GM12864 (cell line): ENCODE results near the gene CPZ.

Experiments
- DNase-seq: peaks from one replicate; pipeline ENCODE4 v3.0.0-alpha.2; 2011; ENCODE audit warnings: low read depth
- H3K4me3 ChIP-seq: 2 replicates; pipeline ENCODE4 v1.5.1; 2011; ENCODE audit warnings: mild to moderate bottlenecking, low read depth, low read length, control low read depth
- TF ChIP-seq, protein P1 (sequence below): IDR thresholded peaks from 2 replicates; pipeline ENCODE4 v1.5.1; 2011; ENCODE audit warnings: low read depth, mild to moderate bottlenecking, moderate library complexity, low read length, control low read depth, inconsistent platforms; ENCODE audit errors: missing control alignments

The CPZ gene

DNA sequence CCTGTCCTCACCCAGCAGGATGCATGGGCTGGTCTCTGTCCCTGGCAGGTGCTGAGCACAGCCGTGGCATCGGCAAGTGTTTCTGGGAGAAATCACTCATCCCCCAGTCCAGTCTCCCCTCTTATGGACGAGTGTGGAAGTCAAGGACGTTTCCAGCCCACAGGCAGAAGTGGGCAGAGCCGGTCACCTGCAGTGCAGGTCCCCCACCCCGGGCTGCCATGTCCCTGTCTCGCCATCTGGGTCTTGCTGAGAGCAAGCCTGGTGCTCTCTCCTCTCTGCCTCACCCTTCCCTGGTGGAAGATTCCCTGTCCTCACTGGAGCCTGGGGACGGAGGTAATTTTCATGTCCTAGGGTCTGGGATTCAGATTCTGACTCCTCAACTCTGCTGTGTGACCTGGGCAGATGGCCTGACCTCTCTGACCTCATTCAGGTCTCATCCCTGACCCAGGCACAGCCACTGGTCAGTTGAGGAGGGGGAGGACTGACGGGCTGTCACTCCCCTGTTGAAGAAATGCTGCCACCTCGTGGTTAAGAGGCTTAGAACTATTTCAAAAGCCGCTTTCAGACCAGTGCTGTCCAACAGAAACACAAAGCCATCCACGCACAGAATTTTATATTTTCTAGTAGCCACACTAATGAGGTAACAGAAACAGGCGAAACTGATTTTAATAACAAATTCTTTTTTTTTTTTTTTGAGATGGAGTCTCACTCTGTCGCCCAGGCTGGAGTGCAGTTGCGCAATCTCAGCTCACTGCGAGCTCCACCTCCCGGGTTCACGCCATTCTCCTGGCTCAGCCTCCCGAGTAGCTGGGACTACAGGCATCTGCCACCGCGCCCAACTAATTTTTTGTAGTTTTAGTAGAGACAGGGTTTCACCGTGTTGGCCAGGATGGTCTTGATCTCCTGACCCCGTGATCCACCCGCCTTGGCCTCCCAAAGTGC, 1.8 kb downstream of the CPZ start:
- TF ChIP-seq, protein P1, sequence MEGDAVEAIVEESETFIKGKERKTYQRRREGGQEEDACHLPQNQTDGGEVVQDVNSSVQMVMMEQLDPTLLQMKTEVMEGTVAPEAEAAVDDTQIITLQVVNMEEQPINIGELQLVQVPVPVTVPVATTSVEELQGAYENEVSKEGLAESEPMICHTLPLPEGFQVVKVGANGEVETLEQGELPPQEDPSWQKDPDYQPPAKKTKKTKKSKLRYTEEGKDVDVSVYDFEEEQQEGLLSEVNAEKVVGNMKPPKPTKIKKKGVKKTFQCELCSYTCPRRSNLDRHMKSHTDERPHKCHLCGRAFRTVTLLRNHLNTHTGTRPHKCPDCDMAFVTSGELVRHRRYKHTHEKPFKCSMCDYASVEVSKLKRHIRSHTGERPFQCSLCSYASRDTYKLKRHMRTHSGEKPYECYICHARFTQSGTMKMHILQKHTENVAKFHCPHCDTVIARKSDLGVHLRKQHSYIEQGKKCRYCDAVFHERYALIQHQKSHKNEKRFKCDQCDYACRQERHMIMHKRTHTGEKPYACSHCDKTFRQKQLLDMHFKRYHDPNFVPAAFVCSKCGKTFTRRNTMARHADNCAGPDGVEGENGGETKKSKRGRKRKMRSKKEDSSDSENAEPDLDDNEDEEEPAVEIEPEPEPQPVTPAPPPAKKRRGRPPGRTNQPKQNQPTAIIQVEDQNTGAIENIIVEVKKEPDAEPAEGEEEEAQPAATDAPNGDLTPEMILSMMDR: peak; percentile 62
- H3K4me3 ChIP-seq: no peak overlapping the region
- peak; percentile 7 for DNase-seq

DNA sequence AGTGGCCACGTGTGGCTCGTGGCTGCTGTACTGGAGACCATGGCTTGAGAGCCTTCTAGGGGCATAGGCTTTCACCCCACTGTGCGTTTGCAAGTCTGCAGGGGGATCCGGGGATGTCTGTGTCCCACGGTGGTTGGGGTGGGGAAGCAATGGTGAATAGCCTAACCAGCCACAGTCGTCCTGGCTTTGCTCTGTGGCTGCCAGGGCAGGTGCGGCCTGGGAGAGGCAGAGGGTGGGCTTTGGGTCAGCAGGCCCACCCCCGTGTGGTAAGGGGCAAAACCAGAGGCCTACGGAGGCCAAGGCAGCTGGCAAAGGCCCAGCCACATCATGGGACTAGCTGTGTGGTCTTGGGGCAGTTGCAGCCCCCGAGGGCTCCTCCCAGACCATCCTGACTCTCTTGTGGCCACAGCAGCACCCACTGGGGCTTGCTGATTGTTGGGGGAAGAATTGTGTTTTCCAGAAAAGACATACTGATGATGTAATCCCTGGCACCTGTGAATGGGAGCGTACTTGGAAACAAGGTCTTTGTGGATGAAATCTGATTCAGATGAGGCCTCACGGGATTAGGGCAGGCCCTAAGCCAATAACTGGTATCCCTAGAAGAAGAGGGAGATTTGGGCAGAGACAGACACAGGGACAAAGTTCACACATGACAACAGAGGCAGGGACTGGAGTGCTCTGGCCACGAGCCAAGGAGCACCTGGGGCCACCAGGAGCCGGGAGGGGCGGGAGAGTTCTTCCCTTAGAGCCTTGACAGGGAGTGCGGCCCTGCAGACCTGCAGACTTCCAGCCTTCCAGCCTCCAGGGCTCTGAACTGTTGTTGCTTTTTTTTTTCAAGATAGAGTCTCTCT, 2.9 kb downstream of the CPZ start:
- no peak for DNase-seq
- H3K4me3 ChIP-seq: no peak overlapping the region
- TF ChIP-seq, protein P1: no peak

DNA sequence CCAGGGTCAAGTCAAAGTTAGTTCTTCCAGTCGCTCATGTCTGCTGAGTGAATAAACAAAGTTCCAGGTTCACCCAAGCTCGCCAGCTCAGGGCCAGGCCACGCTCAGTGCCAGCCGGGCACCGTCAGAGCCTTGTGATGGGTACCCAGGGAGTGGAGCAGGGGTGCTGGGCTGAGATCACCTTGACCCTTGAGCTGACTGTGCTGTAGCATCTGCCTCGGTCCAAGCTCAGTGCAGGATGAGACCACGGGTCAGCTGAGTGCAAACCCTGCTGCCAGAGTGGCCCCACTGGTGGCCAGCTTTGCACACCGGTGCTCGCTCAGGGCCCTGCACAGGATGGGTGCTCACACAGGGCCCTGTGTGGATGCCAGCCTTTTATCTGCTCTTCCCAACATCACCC, 4.3 kb downstream of the CPZ start:
- H3K4me3 ChIP-seq: no peak overlapping the region
- no peak for DNase-seq
- TF ChIP-seq, protein P1: no peak

DNA sequence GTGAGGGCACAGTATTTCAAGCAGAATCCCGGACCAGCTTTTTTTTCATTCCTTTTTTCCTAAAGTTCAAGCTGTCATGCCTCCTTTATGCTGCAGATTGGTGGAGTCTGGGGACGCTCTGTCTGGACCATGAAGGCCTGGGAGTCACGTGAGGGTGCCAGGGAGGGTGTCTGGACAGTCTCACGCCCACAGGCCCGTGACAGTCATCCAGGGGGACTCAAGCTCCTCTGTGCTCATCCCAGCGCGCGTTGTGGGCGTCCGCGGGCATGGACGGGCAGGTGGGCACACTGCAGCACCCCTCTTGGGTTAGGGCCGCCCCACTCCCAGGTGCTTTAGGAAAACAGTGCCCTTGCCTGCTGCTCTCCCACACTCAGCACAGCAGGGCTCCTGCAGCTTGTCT, 4.8 kb downstream of the CPZ start:
- no peak for DNase-seq
- H3K4me3 ChIP-seq: no peak overlapping the region
- TF ChIP-seq, protein P1: no peak

DNA sequence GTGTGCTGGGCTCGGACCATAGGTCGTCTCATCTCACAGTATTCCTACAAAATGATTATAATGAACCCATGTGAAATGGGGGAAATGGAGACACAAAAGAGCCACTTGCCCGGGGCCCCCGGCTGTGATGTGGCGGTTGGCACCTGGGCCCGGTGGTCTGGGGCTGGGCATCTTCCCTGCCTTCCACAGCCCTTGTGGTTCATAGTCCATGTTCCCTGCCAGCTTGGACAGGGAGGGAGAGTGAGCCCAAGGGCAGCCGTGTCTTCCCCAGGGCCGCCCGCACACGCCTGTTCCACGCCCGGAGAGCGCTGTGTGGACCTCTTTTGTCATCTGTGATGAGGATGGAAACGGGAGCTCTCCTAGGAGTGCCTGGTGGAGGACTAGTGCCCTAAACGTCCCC, 5.2 kb downstream of the CPZ start:
- TF ChIP-seq, protein P1: no peak
- no peak overlapping the region for H3K4me3 ChIP-seq
- no peak for DNase-seq

DNA sequence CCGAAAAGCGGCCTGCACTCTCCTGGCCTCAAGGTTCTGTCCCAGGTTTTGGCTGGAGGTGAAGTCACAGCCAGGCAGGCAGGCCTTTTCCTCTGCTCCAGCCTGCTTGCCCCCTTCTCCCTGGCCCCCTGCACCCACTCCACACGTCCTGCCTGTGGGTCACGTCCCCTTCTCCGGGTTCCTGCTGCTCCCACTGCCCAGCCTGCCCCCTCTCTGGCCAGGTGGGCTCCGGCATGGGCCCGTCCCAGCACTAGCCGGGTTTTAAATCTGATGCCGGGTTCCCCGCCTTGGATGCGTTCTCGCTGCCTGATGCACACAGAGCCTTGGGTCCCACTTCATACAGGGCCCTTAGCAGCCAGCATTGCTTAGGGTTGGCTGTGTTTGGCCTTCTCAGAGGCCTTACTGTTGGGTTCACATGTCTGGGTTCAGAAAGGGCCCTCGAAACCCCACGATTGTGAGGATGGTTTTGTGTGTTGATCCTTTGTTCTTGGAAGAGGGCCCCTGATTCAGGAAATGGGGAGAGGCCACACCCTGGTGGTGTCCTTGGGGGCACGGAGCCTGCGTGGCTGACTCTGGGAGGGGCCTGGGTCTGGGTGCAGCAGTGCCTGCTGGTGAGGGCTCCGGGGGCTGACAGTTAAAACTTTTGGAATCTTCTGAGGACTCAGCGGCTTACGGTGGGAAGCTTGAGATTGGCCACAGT, 6.0 kb downstream of the CPZ start:
- no peak overlapping the region for H3K4me3 ChIP-seq
- TF ChIP-seq, protein P1: no peak
- DNase-seq: no peak
